ENCODE measurements around the gene EGLN2.
A peak's percentile ranks its signal among the peaks of the same experiment; 100 is the strongest.
"Not testable (repeated sequence)": the region's sequence is repeated elsewhere in the genome, so short reads cannot be mapped to it uniquely, and the experiment has no call there.

EGLN2 gene

DNA sequence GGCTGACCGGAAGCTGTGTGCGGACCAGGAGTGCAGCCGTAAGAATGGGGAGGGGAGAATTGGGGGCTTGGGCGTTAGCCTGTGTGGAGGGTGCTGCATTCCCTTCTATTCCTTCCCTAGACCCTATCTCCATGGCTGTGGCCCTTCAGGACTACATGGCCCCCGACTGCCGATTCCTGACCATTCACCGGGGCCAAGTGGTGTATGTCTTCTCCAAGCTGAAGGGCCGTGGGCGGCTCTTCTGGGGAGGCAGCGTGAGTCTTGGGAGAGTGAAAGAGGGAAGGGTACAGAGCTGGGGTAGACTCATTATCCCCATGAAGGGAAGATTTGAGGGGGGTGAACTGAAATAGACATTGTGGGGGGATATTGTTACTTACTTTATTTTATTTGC is 23.4 kb upstream of the EGLN2 start:
- FAIRE-seq (no peak), DNase-seq (ENCODE audit: insufficient read length, low spot score) (no peak)

- no peak for FAIRE-seq
- no peak for DNase-seq (ENCODE audit: insufficient read length, low spot score)
These were observed 22.6 kb upstream of the EGLN2 start for GRCh38 chr19:40776364-40776763.

DNA sequence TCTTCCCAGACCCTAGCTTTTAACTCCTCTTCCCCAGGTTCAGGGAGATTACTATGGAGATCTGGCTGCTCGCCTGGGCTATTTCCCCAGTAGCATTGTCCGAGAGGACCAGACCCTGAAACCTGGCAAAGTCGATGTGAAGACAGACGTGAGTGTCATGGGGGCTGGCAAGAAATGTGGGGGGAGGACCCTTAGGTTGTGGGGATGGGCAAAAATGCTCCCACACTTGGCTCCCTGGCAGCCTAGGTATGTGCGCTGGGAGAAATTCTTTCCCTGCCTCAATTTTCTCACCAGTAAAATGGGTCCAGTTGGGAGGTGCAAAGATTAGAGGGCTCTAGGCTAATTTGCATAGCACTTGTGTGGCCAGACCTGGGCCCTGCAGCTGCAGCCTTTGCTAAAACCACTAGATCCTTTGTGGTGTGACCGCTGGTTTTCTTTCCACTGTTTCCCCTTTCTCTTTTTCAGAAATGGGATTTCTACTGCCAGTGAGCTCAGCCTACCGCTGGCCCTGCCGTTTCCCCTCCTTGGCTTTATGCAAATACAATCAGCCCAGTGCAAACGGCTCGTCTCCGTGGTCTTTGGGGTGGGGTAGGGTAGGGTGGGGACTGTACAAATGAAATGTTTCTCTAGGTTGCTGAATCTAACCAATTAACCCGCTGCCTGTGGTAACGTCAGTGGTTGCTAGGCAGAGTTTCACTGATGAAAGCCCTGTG is 21.9 kb upstream of the EGLN2 start:
- FAIRE-seq (no peak), DNase-seq (ENCODE audit: insufficient read length, low spot score) (peak; percentile 88)

- no peak for FAIRE-seq
- DNase-seq (ENCODE audit: insufficient read length, low spot score) = no peak
These were observed 21.4 kb upstream of the EGLN2 start for GRCh38 chr19:40777645-40777936.

- DNase-seq (ENCODE audit: insufficient read length, low spot score) (peak; percentile 97), FAIRE-seq (peak; percentile 85)
These were observed 20.9 kb upstream of the EGLN2 start, which contains the start of gene RAB4B for GRCh38 chr19:40777937-40778705. Gene RAB4B (plus strand): TSS chr19:40778247. CDS start chr19:40778376, 129 bp downstream.

DNA sequence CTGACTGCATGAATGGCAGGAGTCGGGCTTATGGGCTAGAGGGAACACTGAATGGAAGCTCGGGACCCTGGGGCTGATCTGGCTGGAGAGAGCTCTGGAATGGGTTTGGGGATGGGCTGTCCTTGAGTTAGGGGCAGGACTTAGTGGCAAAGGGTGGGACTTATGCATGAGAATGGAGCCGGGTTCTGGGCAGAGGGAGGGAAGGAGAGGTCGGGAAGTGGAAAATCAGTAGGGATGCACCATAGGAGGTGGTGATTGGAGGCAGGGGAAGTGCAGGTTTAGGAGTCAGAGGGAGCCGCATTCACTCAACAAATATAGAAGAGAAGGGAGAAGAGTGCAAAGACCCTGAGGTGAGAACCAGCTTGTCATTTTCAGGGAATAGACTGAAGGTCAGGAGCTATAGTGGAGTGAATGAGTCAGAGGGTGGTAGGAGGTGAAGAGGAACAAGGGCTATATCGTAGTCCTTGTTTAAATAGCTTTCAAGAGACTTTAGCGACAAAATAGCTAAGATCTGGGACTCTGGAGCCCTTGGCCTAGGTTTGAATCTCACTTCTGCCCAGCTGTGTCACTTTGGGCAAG is 20.2 kb upstream of the EGLN2 start:
- no peak for DNase-seq (ENCODE audit: insufficient read length, low spot score)
- no peak for FAIRE-seq

GRCh38 chr19:40780582-40780981 is 18.4 kb upstream of the EGLN2 start:
- FAIRE-seq (no peak), DNase-seq (ENCODE audit: insufficient read length, low spot score) (no peak)

DNA sequence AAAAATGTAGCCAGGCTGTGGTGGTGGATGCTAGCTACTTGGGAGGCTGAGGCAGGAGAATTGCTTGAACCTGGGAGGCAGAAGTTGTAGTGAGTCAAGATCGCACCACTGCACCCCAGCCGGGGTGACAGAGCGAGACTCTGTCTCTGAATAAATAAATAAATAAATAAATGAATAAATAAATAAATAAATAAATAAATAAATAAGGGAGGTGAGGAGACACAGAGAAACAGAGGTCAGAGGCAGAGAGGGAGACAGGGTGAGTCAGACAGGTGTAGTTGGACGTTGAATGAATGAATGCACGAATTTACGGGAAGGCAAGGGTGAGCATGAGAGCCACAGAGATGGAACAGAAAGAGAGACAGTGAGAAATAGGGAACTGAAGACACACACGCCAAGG is 17.9 kb upstream of the EGLN2 start:
- FAIRE-seq (no peak), DNase-seq (ENCODE audit: insufficient read length, low spot score) (no peak)

- DNase-seq (ENCODE audit: insufficient read length, low spot score) (no peak), FAIRE-seq (no peak)
These were observed 15.3 kb upstream of the EGLN2 start for GRCh38 chr19:40783711-40784110.

GRCh38 chr19:40784146-40784545 is 14.8 kb upstream of the EGLN2 start:
- not testable (repeated sequence) for DNase-seq (ENCODE audit: insufficient read length, low spot score); FAIRE-seq

- FAIRE-seq (no peak), DNase-seq (ENCODE audit: insufficient read length, low spot score) (no peak)
These were observed 13.5 kb upstream of the EGLN2 start for GRCh38 chr19:40785526-40785925.

- FAIRE-seq (no peak), DNase-seq (ENCODE audit: insufficient read length, low spot score) (no peak)
These were observed 12.6 kb upstream of the EGLN2 start for GRCh38 chr19:40786060-40787037.

GRCh38 chr19:40791349-40791748 is 7.6 kb upstream of the EGLN2 start:
- DNase-seq (ENCODE audit: insufficient read length, low spot score) = no peak

GRCh38 chr19:40791996-40792395 is 7.0 kb upstream of the EGLN2 start:
- FAIRE-seq (no peak), DNase-seq (ENCODE audit: insufficient read length, low spot score) (no peak)

More at GRCh38 chr19:40791349-40791748, 7.6 kb upstream of the EGLN2 start:
- FAIRE-seq = no peak

- peak; percentile 26 for FAIRE-seq
These were observed 1.6 kb upstream of the EGLN2 start for GRCh38 chr19:40797166-40797962.

GRCh38 chr19:40797963-40798682 is 868 bp upstream of the EGLN2 start:
- DNase-seq (ENCODE audit: insufficient read length, low spot score) (peak; percentile 64), FAIRE-seq (peak; percentile 46)

More at GRCh38 chr19:40797166-40797962, 1.6 kb upstream of the EGLN2 start:
- no peak for DNase-seq (ENCODE audit: insufficient read length, low spot score)

- DNase-seq (ENCODE audit: insufficient read length, low spot score) (peak; percentile 24), FAIRE-seq (no peak)
These were observed 757 bp downstream of the EGLN2 start for GRCh38 chr19:40799558-40800338.

DNA sequence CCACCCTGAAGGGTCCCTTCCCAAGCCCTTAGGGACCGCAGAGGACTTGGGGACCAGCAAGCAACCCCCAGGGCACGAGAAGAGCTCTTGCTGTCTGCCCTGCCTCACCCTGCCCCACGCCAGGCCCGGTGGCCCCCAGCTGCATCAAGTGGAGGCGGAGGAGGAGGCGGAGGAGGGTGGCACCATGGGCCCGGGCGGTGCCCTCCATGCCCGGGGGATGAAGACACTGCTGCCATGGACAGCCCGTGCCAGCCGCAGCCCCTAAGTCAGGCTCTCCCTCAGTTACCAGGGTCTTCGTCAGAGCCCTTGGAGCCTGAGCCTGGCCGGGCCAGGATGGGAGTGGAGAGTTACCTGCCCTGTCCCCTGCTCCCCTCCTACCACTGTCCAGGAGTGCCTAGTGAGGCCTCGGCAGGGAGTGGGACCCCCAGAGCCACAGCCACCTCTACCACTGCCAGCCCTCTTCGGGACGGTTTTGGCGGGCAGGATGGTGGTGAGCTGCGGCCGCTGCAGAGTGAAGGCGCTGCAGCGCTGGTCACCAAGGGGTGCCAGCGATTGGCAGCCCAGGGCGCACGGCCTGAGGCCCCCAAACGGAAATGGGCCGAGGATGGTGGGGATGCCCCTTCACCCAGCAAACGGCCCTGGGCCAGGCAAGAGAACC is 1.5 kb downstream of the EGLN2 start:
- FAIRE-seq (no peak), DNase-seq (ENCODE audit: insufficient read length, low spot score) (no peak)
